Measurements from ENCODE around the gene WFS1.

The WFS1 gene

GRCh38 chr4:6275898-6276806, 6.5 kb downstream of the WFS1 start:
- Histone ChIP-seq H3K27me3 (ENCODE audit: low read depth, low read length) (no peaks in the 10 kb centered on the region), H3K4me3 (ENCODE audit: low read depth in 1 of 2, low read length in 2 of 2) (peak overlapping the region in 1 of 2 donors; percentile 3), H3K4me1 (ENCODE audit: control insufficient read depth in 1 of 2, insufficient read depth in 2 of 2, low read length in 2 of 2) (peaks cover 43 to 87% of the 10 kb centered on the region in 2 donors), H3K27ac (ENCODE audit: low read length) (peak overlapping the region; percentile 39), H3K9me3 (ENCODE audit: control insufficient read depth in 1 of 2, low read length in 2 of 2) (no peaks in the 10 kb centered on the region), H3K36me3 (ENCODE audit: control insufficient read depth in 1 of 2, insufficient read depth in 2 of 2, low read length in 2 of 2) (peaks cover 3 to 26% of the 10 kb centered on the region in 2 donors)

GRCh38 chr4:6277139-6277802, 7.6 kb downstream of the WFS1 start:
- Histone ChIP-seq H3K9me3 (ENCODE audit: control insufficient read depth in 1 of 2, low read length in 2 of 2) (no peaks in the 10 kb centered on the region), H3K27me3 (ENCODE audit: low read depth, low read length) (no peaks in the 10 kb centered on the region), H3K27ac (ENCODE audit: low read length) (no peak overlapping the region), H3K4me1 (ENCODE audit: control insufficient read depth in 1 of 2, insufficient read depth in 2 of 2, low read length in 2 of 2) (peaks cover 40 to 87% of the 10 kb centered on the region in 2 donors), H3K4me3 (ENCODE audit: low read depth in 1 of 2, low read length in 2 of 2) (no peak overlapping the region), H3K36me3 (ENCODE audit: control insufficient read depth in 1 of 2, insufficient read depth in 2 of 2, low read length in 2 of 2) (peaks cover 3 to 26% of the 10 kb centered on the region in 2 donors)

DNA sequence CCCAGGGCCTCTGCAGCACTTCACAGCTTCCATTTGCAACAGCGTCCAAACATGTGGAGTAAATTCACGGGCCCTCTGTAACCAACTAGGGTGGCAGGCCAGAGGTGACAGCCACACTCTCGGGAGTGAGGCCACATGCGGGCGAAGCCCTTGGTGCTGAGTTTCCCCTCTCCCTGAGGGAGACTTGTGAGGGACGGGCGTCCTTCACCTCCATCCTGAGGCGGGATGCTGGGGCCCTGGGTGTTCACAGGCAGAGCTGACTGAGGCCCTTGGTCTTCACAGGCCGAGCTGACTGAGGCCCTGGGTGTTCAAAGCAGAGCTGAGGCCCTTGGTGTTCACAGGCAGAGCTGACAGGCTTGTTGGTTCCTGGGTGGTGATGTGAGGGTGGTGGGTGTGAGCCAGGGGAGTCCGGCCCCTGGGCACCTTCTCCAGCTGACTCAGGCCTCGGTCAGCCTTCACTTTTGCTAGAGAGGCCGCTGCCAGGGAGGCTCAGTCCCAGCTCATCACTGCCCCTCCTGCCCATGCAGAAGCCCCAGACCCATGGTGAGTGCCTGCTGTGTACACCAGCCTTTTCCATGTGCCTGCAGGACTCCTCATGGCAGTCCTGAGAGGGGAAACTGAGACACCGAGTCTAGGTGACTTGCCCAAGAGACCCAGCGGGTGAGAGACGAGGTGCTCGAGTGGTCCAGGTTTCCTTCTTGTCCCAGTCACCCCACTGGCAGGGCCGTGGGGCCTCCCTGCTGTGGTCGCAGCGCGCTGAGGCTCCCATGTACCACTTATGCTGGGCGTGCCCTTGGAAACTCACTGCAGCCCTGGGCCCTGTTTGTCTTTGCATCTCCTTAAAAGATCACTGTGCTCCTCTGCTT, 8.5 kb downstream of the WFS1 start:
- H3K27me3 ChIP-seq (ENCODE audit: low read depth, low read length): no peaks in the 10 kb centered on the region
- no peaks in the 10 kb centered on the region for H3K9me3 ChIP-seq (ENCODE audit: control insufficient read depth in 1 of 2, low read length in 2 of 2)
- peaks cover 39 to 87% of the 10 kb centered on the region in 2 donors for H3K4me1 ChIP-seq (ENCODE audit: control insufficient read depth in 1 of 2, insufficient read depth in 2 of 2, low read length in 2 of 2)
- H3K4me3 ChIP-seq (ENCODE audit: low read depth in 1 of 2, low read length in 2 of 2): no peak overlapping the region
- H3K27ac ChIP-seq (ENCODE audit: low read length): peak overlapping the region; percentile 51
- peaks cover 5 to 26% of the 10 kb centered on the region in 2 donors for H3K36me3 ChIP-seq (ENCODE audit: control insufficient read depth in 1 of 2, insufficient read depth in 2 of 2, low read length in 2 of 2)

GRCh38 chr4:6278801-6279197, 9.1 kb downstream of the WFS1 start:
- Histone ChIP-seq H3K9me3 (ENCODE audit: control insufficient read depth in 1 of 2, low read length in 2 of 2) (no peaks in the 10 kb centered on the region), H3K36me3 (ENCODE audit: control insufficient read depth in 1 of 2, insufficient read depth in 2 of 2, low read length in 2 of 2) (peaks cover 8 to 26% of the 10 kb centered on the region in 2 donors), H3K4me3 (ENCODE audit: low read depth in 1 of 2, low read length in 2 of 2) (no peak overlapping the region), H3K27ac (ENCODE audit: low read length) (peak overlapping the region; percentile 51), H3K27me3 (ENCODE audit: low read depth, low read length) (no peaks in the 10 kb centered on the region), H3K4me1 (ENCODE audit: control insufficient read depth in 1 of 2, insufficient read depth in 2 of 2, low read length in 2 of 2) (peaks cover 34 to 81% of the 10 kb centered on the region in 2 donors)

DNA sequence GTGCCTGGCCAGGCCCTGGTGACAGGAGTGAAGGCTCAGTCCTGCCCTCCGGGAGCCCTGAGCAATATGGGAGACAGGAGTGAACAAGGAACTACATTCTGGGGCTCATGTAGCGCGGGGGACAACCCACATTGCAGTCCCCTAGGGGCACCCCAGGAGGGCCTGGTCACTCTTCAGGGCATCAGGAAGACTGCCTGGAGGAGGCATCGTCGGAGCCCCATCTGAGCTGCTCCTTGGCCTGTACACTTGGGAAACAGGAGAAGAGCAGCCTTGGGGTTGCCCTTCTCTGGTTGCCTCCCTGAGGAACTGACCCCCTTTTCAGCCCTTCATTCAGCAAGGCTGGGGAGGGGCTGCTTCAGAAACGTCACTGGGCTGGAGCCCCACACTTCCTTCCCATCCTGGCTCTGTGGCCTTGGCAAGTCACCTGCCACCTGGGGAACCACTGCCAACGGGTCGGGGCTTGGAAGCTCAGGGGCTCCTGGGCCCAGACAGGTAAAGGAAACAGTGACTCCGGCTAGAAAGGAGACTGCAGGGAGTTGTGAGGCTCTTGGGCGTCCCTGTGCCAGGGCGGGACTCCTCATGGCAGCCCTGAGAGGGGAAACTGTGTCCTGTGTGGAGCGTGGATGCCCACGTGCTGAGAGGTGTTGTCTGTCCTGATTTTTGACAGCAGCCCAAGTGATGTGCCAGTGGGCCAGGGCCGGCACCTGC, 10.1 kb downstream of the WFS1 start:
- no peak overlapping the region for H3K4me3 ChIP-seq (ENCODE audit: low read depth in 1 of 2, low read length in 2 of 2)
- no peak overlapping the region for H3K27ac ChIP-seq (ENCODE audit: low read length)
- H3K36me3 ChIP-seq (ENCODE audit: control insufficient read depth in 1 of 2, insufficient read depth in 2 of 2, low read length in 2 of 2): peaks cover 8 to 26% of the 10 kb centered on the region in 2 donors
- H3K9me3 ChIP-seq (ENCODE audit: control insufficient read depth in 1 of 2, low read length in 2 of 2): no peaks in the 10 kb centered on the region
- no peaks in the 10 kb centered on the region for H3K27me3 ChIP-seq (ENCODE audit: low read depth, low read length)
- peaks cover 29 to 73% of the 10 kb centered on the region in 2 donors for H3K4me1 ChIP-seq (ENCODE audit: control insufficient read depth in 1 of 2, insufficient read depth in 2 of 2, low read length in 2 of 2)

DNA sequence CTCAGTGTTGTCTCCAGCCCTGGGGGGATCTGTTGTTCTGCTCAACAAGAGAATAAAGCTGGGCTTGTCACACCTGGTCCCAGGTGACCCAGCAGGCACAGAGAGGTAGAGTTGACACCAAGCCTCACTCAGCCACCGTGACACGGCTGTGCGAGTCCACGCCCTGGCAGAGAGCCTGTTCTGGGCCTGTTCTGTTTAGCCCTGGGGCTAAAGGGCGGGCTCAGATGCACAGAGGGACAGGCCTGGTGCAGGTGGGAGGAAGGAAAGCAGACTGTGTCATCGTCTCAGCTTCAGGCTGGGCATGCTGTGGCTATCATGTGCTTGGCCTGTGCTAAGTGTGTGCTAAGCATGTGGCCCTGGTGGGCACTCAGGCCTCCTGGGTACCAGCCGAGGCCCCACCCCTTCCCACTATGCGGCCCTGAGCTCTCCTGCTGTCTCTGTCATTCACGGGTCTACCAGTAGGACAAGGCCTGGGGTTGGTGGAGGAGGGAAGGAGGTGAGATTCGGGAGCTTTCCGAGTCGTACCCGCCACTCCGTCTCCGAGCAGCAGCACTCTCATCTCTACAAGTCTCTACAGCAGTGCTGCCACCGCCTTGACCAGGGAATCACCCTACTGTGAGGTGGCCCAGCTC, 10.8 kb downstream of the WFS1 start:
- Histone ChIP-seq H3K27ac (ENCODE audit: low read length) (no peak overlapping the region), H3K36me3 (ENCODE audit: control insufficient read depth in 1 of 2, insufficient read depth in 2 of 2, low read length in 2 of 2) (peaks cover 10 to 28% of the 10 kb centered on the region in 2 donors), H3K27me3 (ENCODE audit: low read depth, low read length) (no peaks in the 10 kb centered on the region), H3K4me3 (ENCODE audit: low read depth in 1 of 2, low read length in 2 of 2) (no peak overlapping the region), H3K9me3 (ENCODE audit: control insufficient read depth in 1 of 2, low read length in 2 of 2) (no peaks in the 10 kb centered on the region), H3K4me1 (ENCODE audit: control insufficient read depth in 1 of 2, insufficient read depth in 2 of 2, low read length in 2 of 2) (peaks cover 29 to 65% of the 10 kb centered on the region in 2 donors)

DNA sequence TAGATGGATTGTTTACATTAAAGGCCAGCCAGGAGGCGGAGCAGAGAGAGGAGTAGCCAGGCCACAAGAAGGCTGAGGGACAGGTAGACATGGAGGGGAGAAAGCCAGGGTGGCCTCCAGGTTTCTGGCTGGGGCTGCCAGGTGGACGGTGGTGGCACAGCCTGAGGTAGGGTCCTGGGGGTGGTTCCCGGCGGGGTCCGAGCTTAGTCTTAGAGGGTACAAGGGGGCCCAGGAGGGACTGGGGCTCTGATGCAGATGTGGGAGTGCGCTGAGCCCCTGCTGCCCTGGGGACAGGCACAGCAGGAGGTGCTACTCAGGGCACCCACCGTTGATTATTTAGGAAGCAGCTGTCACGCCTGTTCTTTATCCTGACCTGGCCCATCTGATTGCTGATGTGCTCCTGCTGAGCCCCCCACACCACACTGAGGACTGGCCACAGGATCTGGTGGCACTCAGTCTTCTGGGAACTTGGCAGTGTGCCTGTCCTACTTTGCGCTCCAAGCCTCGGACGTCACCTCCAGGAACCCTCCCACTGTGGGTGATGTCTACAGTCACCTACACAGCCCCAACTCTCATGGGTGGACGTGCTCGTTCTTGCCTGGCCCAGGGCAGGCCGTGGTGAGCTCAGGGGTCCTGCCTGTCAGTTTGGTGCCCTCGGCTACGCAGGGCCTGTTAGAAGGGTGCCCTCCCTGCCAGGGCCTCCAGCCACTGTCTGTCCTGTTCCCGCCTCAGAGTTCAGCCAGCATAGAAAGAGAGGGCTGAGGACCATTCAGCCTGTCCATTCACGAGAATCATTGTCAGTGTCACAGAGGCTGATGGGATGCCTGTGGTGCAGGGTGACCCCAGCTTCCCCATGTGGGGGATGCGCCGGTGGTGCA, 12.0 kb downstream of the WFS1 start:
- Histone ChIP-seq H3K27me3 (ENCODE audit: low read depth, low read length) (no peaks in the 10 kb centered on the region), H3K4me1 (ENCODE audit: control insufficient read depth in 1 of 2, insufficient read depth in 2 of 2, low read length in 2 of 2) (peaks cover 25 to 53% of the 10 kb centered on the region in 2 donors), H3K4me3 (ENCODE audit: low read depth in 1 of 2, low read length in 2 of 2) (no peak overlapping the region), H3K9me3 (ENCODE audit: control insufficient read depth in 1 of 2, low read length in 2 of 2) (no peaks in the 10 kb centered on the region), H3K36me3 (ENCODE audit: control insufficient read depth in 1 of 2, insufficient read depth in 2 of 2, low read length in 2 of 2) (peaks cover 15 to 32% of the 10 kb centered on the region in 2 donors), H3K27ac (ENCODE audit: low read length) (peak overlapping the region; percentile 76)

GRCh38 chr4:6282314-6282771, 12.7 kb downstream of the WFS1 start:
- no peaks in the 10 kb centered on the region for H3K27me3 ChIP-seq (ENCODE audit: low read depth, low read length)
- no peaks in the 10 kb centered on the region for H3K9me3 ChIP-seq (ENCODE audit: control insufficient read depth in 1 of 2, low read length in 2 of 2)
- H3K36me3 ChIP-seq (ENCODE audit: control insufficient read depth in 1 of 2, insufficient read depth in 2 of 2, low read length in 2 of 2): peaks cover 19 to 38% of the 10 kb centered on the region in 2 donors
- H3K4me1 ChIP-seq (ENCODE audit: control insufficient read depth in 1 of 2, insufficient read depth in 2 of 2, low read length in 2 of 2): peaks cover 25 to 47% of the 10 kb centered on the region in 2 donors
- peak overlapping the region; percentile 76 for H3K27ac ChIP-seq (ENCODE audit: low read length)
- H3K4me3 ChIP-seq (ENCODE audit: low read depth in 1 of 2, low read length in 2 of 2): no peak overlapping the region

DNA sequence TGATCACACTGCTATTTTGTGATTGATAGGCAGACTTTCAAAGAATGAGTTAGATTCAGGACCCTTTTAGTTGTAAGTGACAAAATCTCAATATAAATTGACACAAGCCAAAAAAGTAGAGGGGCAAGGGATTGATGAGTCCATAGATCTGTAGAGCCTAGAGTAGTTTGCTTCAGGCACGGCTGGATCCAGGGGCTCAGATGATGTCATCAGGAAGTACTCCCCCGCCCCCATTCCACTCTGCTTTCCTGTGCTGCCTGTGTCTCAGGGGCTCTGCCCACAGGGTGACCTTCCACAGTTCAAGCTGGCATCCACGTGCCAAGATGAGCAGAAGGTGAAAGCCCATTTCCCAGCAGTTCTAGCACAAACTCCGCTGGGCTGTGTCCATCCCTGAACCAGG, 13.6 kb downstream of the WFS1 start:
- no peak overlapping the region for H3K4me3 ChIP-seq (ENCODE audit: low read depth in 1 of 2, low read length in 2 of 2)
- no peaks in the 10 kb centered on the region for H3K27me3 ChIP-seq (ENCODE audit: low read depth, low read length)
- peaks cover 18 to 39% of the 10 kb centered on the region in 2 donors for H3K36me3 ChIP-seq (ENCODE audit: control insufficient read depth in 1 of 2, insufficient read depth in 2 of 2, low read length in 2 of 2)
- H3K9me3 ChIP-seq (ENCODE audit: control insufficient read depth in 1 of 2, low read length in 2 of 2): no peaks in the 10 kb centered on the region
- H3K27ac ChIP-seq (ENCODE audit: low read length): no peak overlapping the region
- H3K4me1 ChIP-seq (ENCODE audit: control insufficient read depth in 1 of 2, insufficient read depth in 2 of 2, low read length in 2 of 2): peaks cover 19 to 37% of the 10 kb centered on the region in 2 donors
